Activated gamma-delta T cell (primary cell): ENCODE data around the gene KRT39.
"Not testable (repeated sequence)": the region's sequence is repeated elsewhere in the genome, so short reads cannot be mapped to it uniquely, and the experiment has no call there.

Experiments
- DNase-seq: peaks from one replicate; lab custom pipeline; 2025; lab: John Stamatoyannopoulos, UW

The KRT39 gene

DNA sequence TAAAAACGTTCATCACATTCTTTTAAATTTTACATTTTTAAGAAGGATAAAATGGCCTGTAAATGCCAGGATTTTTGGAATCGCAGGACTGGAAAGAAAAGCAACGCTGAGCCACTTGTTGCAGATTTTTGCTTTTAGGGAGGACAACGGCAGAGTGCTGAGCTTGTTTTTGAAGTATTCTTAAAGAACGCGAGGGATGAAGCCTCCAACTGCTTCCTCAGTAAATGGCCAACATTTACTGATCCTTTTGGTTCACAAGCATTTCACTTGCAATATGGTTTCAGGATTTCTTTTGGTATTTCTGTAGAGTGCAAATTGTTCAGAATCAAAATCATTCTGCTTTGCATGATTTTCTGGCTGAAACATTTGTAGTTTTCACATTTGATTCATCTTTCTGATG lies 26.5 kb downstream of the KRT39 start:
- DNase-seq: no peak

DNA sequence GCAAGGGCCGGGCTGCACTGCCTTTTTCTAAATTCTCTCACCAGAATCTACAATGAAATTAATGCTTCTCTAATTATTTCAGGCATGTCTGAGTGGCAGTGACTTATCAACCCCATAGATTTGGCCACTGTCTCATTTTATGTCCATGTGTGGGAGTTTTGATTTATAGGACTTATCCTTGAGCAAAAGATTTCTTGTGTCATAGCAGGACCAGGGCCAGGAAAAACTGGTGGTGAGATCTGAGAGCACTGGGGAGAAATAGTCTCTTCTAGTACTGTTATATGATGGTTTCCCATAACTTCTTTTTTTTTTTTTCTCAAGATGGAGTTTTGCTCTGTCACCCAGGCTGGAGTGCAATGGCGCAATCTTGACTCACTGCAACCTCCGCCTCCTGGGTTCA lies 27.8 kb downstream of the KRT39 start:
- DNase-seq: no peak

DNA sequence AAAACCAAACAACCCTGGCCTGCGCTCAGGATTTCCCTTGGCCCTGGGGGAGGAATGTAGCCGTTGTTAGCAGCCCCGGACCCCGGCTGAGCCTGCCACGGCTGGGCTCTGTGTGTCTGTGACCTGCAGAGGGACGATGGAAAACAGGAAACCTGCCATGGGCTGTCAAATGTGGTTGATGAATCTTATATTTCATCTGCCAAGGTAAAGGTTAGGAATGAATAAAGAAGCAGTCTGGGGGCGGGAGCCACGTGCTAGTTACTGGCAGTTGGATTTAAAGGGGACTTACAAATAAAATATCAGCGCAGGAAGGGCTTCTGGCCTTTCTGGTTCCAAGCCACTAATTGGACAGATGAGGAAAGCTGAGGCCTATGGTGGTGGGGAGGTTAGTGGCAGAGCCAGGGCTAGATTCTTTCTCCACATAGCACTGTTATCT lies 29.3 kb downstream of the KRT39 start, which contains the start of gene KRT23:
TSS of gene KRT23 (minus strand) at position 263 of the 436 bp plus-strand sequence. CDS start 1,043 bp downstream, outside the sequence.
- no peak for DNase-seq

DNA sequence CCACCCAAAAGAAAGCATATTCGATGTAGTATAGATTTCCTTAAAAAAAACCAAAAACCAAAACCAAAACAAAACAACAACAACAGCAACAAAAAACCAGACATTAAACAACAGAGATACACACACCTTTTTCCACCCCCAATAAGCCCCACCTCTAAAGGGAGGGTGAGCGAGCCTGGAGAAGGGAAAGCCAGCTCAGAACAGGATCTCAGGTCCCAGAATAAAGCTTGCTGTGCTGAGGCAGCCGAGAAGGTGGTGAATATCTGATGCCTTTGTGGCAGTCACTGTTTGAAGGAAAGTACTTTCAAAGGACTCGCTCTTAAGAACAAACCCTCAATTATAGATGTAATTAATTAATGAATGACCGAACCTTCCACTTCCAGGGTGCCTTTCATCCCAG lies 29.8 kb downstream of the KRT39 start:
- no peak for DNase-seq

DNA sequence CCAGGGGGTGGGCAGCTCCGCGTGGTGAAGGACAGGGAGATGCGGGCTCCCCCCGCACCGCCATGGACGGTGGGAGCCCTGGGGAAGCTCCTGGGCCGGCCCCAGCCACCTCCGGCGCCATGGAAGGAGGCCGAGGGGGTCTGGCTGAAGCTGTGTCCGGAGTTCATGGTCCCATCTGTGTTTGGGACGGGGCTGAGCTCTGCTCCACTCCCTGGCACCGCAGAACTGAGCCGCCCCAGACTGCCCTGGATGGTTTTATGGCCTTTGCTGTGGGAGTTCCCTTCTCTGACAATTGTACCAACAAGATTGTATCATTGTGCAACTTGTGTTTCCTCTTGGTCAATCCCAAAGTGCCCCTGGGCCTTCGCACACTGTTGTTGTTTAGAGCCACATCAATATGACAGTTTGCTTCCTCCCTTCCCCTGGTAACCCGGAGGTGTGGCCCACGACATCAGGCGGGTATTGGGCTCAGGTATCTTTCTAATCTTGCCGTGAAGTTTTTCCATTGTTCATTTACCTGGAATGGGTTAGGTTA lies 30.2 kb downstream of the KRT39 start:
- DNase-seq: no peak

DNA sequence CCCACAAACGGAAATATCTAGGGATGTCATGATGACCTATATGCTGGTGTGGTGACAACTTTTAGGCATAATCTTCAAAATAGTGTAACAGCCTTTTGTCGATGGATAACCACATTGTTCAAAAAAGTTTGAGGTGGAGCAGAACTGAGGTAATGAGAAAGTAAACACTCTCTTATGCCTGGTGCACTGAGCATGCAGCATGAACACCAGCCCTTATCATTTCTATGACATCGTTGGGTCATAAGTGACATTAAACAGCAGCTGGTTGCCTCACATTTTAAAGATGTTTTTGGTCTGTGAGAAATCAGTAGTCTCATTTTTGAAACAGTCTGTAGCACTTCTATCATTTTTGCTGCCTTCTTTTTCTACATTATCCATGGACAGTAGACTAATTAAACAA lies 31.1 kb downstream of the KRT39 start:
- DNase-seq: no peak

DNA sequence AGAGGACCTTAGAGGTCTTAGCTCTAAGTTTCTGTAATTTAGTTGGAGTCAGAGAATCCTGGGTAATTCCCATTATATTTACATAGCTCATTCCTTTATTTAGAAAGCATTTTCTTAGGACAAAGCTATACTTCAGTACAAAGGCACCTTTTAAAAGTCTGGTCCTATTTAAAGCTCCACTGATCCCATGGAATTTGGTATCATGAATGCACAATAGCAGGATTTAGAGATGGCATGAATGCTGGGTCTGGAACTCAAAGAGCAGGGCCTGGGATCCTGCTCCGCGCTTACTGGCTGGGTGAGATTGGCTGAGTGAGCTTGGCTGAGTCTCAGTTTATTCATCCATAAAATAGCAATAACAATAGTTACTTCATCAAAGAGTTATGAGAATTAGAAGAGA lies 34.1 kb downstream of the KRT39 start:
- no peak for DNase-seq

DNA sequence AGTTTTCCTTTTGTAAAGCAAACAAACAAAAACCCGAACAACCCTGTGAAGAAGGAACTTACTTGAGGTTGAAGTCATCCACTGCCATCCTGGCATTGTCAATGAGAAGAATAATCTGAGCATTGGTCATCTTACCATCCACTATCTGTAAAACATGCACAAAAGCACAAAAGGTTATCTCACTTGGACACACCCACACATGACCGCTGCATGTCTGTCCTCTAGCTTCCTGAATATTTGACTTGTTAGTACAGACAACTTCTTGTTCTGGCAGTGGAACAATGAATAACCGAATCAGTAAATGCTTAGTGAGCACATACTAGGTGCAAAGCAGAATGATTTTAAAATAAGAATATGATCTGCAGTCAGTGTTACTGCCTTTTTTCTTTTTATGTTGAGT lies 35.4 kb downstream of the KRT39 start:
- no peak for DNase-seq

DNA sequence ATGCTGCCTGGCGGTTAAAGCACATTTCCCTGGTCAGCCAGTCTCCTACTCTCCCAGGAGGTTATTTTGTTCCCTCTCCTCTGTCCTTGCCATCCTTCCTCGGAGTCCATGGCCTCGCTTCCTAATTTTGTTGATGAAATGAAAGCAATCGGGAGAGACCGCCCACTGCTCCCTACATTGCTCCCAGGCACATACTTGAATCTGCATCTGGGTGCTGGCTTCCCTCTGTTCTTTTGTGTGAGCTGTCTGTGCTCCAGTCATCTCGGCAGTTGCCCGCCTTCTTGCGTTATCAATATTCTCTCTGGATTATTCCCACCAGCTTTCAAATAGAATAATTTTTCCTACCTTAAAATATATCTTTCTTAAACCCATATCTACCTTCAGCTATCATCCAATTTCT lies 40.4 kb downstream of the KRT39 start:
- DNase-seq: no peak

DNA sequence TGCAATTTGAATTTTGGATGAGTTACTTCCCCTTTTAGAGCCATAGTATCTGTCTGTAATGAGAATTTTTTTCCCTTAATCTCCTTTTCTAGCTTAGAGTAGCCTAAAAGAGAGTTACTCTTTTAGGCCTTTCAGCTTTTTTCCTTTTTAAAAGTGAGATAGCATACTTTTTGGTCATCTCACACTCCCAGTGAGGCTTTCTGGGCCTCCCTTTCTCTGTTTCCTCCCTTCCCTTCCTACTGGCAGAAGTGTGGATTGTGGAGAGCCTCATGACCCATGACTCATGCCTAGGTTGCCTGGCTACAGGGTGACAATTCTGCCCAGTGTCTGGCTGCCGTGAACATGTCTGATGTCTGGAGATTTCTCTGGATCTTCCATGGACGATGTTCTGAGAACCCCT lies 44.5 kb downstream of the KRT39 start:
- no peak for DNase-seq

DNA sequence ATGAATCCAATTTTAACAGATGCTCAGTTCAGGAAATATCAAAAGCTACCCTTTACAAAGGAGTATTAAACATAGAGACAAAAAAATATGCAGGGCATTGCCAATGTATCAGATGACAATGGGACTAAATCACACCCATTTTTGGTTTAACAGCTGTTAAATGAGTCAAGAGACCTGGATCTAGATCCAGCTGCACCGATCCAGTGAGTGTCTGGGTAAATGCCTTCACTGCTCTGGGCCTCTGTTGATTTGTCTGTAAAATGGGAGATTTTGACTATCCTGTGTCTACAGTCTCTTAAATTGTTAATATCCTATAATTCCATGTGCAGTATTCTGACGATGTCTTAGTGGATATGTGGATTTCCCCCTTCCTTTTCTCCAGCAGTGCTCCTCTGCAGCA lies 45.7 kb downstream of the KRT39 start:
- DNase-seq: no peak

DNA sequence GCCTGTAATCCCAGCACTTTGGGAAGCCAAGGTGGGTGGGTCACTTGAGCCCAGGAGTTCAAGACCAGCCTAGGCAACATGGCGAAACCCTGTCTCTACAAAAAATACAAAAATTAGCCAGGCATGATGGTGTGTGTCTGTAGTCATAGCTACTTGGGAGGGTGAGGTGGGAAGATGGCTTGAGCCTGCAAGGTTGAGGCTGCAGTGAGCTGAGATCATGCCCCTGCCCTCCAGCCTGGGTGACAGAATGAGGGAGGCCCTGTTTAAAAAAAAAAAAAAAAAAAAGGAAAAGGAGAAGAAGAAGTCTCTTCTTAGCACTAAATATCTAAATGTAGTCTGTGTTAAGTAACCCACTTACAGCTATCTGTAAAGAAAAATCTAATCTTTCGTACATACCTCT lies 49.6 kb downstream of the KRT39 start:
- not testable (repeated sequence) for DNase-seq

DNA sequence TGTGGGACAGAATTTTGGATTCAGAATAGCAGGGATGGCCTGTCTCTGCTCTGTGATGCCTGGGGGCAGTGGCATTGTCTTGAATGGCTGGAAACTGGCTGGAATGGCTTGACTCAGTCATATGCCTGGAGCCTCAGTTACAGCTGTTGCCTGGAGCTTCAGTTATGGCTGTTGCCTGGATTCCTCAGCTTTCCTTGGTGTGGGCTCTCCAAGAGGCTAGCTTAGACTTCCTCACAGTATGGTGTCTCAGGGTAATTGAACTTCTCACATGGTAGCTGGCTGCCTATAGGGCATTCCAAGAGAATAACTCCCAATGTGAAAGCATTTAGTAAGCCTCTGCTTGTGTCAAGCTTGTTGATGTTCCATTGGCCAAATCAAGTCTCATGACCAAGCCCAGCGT lies 50.4 kb downstream of the KRT39 start:
- DNase-seq: no peak

DNA sequence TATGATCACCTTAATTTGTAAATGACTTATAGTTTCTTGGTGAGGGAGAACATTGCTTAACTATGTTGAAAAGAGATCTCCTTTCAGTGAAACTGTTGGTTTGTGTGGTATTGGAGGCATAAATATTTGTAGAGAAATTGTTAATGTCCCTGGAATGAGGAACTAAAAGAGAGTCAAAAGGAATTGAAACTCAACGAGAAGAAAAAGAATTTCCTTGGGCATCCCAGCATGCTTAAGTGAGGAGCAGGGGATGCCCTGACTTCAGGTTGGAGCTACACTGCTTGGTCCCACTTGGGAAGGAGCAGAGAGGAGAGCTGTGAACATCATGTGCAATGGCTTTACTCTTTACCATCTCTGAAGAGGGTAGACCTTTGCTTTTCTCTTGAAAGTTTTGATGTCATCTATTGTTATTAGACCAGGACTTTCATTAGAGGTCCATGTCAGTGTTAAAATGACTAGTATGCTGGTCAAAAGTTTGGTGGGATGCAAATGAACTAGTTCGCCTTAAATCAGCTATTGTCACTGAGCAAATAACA lies 51.0 kb downstream of the KRT39 start:
- DNase-seq: no peak

DNA sequence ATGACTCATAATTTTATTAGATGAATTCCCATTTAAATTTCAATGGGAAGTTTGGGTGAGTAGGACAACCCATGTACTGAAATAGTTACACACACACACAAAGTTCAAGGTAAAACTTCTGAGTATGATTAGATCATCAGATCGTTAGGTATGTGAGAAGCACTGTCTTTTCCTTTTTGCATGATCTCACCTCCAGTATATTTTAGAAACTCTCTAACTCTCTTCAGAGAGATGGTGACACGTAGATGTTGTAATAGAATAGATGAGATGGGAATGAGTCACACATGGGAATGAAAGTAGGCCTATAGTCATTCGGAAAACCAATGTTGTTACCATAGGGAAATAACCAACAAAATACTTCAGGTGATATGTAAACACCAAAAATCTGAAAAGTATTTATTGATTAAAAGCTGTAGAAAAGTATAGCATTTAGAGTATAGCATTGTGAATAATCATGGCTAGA lies 51.5 kb downstream of the KRT39 start:
- DNase-seq: no peak

DNA sequence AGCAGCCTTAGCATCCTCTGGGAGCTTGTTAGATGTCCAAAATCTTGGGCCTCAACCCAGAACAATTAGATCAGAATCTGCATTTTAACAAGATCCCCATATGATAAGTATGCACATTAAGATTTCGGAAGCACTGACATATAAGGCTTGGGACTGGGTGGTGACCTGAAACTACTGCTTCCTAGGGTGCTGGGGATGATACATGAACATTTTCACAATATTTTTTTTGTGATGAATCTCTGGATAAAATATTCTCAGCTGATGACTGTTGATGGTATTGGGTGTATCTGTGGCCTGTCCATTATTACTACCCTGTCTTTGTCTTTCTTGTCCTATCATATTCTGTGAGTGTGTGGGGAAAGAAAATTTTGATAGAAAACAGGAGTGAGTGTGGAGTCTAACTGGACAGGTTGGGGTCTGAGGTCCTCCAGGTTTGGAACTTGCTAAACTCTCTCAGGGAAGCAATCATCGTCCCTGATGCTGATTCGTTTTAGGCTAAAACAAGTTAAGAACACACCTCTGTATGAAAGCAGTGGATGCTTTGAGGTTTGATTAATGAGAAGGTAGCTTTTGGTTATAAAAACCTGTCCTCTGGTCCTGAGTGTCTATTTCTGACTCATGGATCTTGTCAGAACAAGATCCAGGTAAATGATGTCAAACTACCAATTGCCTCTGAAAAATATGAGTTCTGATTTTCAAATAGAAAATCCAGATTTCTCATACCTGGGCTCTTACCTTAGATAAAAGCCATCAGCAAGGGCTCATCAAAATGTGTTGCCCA lies 52.5 kb downstream of the KRT39 start:
- DNase-seq: no peak

DNA sequence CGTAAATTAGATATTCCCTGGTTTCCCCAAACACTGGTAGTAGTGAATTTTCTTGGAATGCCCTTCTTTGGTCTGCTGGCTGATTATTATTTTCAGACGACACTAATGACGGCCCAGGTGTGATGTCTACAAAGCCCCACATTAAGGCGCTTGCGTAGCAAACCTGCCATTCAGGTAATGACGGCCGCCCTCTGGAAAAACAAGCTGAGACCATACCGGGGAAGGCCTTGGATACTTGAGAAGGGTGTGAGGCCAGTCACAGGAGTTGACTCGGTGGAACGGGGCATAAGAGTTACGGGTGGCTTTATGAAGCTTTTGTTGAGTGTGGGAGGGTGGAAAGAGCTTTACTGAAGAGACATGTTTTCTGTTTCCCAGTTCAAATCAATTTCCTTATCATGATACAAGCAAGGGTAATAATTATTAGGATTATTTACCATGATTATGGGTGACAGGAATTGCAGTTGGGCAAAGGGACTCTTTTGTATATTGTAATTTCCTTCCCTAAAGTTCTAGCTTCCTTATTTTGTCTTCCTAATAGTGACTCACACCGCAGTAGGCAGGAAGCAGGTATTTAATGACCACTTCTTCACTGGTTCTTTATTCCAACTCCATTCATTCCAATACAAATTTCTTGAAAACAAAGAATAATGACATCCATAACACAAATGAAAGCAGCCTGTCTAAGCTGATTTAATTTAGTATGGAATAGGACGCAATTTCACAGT lies 54.1 kb downstream of the KRT39 start:
- no peak for DNase-seq

DNA sequence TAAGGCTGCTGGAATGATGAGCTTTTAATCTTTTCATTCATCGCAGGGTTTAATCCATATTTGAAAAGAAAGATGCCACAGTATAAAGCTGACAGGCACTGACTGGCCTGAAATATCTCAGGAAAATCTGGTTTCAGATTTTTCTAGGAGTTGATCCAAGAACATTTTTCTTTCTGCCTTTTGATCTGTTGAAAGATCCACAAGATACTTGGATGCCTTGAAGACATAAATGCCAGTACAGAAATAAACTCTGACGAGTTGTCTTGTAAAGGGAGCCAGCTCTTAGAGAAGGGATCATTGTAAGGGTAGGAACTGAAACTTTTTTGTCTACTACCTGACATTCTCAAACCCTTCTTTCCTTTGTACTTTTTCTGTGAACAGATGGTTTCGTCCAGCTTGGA lies 56.3 kb downstream of the KRT39 start:
- DNase-seq: no peak

DNA sequence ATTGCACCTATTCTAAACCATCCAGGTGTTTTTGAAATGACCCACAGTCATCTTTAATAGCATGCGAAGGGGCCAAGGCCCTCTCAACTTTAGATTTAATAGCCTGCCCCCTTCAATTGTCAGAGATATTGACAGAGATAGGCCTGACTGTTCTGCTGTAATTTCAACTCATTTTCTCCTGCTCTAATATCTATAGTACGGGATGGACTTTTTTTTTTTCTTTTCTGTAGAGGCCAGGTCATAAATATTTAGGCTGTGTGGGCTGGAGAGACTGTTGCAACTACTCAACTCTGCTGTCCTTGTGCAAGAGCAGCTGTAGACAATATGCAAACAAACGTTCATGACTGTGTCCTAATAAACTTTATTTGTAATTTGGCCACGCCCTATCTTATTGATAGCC lies 57.0 kb downstream of the KRT39 start:
- no peak for DNase-seq

DNA sequence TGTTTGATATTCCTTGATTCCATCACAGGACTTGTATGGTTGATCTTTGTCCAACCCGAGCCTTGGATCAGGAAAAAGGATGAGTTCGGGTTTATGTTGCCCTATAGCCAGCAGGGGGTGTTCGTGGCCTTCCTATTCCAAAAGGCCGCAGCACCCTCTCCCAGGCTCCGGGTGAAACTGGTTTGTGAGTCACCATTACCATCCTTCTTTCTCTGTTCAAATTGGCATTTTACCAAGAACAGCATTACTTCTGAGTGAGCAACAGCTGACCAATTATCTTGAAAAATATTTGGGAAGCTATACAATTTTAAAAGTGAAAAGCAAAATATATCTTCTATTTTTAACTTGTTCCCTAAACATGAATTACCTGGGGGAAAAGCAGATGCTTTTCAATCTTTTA lies 57.4 kb downstream of the KRT39 start:
- no peak for DNase-seq
